Left ventricle myocardium inferior (tissue), 1 donor: ENCODE results near the gene PCID2. TPM values are rescaled to one million over a fixed set of nuclear protein-coding genes. Genes with fewer than 3 reads are reported as not detected.

Experiments used
- DNase-seq: peaks from one replicate; pipeline ENCODE4 v3.0.0-alpha.2; 2020
- H3K27ac ChIP-seq: fragments of 200-600 bp; replicated peaks from 2 replicates; pipeline ENCODE4 v1.8.0; 2021
- H3K27me3 ChIP-seq: fragments of 200-600 bp; 2 replicates; pipeline ENCODE4 v1.8.0; 2021; ENCODE audit warnings: low read depth
- H3K36me3 ChIP-seq: fragments of 200-600 bp; 2 replicates; pipeline ENCODE4 v1.8.0; 2021
- H3K4me1 ChIP-seq: fragments of 200-600 bp; 2 replicates; pipeline ENCODE4 v1.8.0; 2021
- H3K4me3 ChIP-seq: fragments of 200-600 bp; 2 replicates; pipeline ENCODE4 v1.8.0; 2021; ENCODE audit warnings: mild to moderate bottlenecking, moderate library complexity
- H3K9me3 ChIP-seq: fragments of 200-600 bp; replicated peaks from 2 replicates; pipeline ENCODE4 v1.8.0; 2021
- intact Hi-C: fragments of 100-400 bp; cut with micrococcal nuclease; formaldehyde crosslinking; loops from one replicate; pipeline ENCODE4 v1.11.0; 2022
- total RNA-seq: library from RNA; stranded (reverse); fragmentation: NEBNext Ultra II Directional; extraction: Animal tissue kit (Norgen Biotek cat#: 25700); gene quantifications from one replicate; pipeline ENCODE4 v1.2.1, GENCODE V29; 2021
- TF ChIP-seq, protein P1 (sequence below): fragments of 200-600 bp; IDR thresholded peaks from 2 replicates; pipeline ENCODE4 v1.8.0; 2021; ENCODE audit warnings: antibody characterized with exemption, mild to moderate bottlenecking, borderline replicate concordance
- donor health status: DM: no; HTN: yes; CAD: no; lungs with severe emphysema.

The PCID2 gene
- total RNA-seq, 1 donor from 2014 or later = 54.5 TPM

DNA sequence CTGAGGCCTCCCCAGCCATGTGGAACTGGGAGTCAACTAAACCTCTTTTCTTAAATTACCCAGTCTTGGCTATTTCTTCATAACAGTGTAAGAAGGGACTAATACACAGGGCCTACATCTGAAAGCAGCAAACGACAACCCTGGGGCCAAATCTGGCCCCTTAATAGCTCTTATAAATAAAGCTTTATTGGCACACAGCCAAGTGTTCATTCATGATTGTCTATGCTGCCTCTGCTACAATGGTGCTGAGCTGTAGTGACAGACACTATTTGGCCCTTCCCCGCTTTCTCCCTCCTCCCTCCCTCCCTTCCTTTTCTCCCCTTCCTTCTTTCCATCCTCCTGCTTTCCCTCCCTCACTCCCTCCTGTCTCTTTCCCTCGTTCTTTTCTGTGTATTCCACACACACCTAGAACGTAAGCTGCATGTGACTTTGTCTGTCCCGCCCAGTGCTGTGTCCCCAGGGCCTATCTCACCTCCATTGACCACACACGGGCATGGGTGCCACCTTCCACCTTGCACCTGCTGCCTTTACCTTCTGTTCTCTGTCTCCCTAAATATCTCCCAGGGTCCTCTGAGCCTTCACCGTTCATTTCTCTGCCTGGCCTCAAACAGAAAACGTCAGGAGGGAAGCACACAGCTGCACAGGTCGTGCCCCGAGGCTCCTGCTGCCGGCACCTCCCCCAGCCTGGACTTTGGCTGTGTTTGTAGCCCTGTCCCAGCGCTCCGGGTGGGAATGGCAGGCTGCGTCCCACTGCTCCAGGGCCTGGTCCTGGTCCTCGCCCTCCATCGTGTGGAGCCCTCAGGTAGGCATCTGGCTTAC, 50.3 kb downstream of the PCID2 start, which contains the start of gene PROZ:
Gene PROZ (plus strand): TSS at position 720 of the 819 bp plus-strand sequence. CDS start 13 bp downstream, at position 733.
- no peak within 1 kb of the TSS for H3K4me3 ChIP-seq
- H3K9me3 ChIP-seq = no peaks in the 10 kb centered on the region
- peaks cover 40% of the 10 kb centered on the region for H3K27me3 ChIP-seq
- H3K27ac ChIP-seq = no peak within 1 kb of the TSS
- DNase-seq = no peak
- no peaks in the 10 kb centered on the region for H3K36me3 ChIP-seq
- TF ChIP-seq, protein P1, sequence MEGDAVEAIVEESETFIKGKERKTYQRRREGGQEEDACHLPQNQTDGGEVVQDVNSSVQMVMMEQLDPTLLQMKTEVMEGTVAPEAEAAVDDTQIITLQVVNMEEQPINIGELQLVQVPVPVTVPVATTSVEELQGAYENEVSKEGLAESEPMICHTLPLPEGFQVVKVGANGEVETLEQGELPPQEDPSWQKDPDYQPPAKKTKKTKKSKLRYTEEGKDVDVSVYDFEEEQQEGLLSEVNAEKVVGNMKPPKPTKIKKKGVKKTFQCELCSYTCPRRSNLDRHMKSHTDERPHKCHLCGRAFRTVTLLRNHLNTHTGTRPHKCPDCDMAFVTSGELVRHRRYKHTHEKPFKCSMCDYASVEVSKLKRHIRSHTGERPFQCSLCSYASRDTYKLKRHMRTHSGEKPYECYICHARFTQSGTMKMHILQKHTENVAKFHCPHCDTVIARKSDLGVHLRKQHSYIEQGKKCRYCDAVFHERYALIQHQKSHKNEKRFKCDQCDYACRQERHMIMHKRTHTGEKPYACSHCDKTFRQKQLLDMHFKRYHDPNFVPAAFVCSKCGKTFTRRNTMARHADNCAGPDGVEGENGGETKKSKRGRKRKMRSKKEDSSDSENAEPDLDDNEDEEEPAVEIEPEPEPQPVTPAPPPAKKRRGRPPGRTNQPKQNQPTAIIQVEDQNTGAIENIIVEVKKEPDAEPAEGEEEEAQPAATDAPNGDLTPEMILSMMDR = no peak
- intact Hi-C loops = no loop called here
- H3K4me1 ChIP-seq = peaks cover 8% of the 10 kb centered on the region

DNA sequence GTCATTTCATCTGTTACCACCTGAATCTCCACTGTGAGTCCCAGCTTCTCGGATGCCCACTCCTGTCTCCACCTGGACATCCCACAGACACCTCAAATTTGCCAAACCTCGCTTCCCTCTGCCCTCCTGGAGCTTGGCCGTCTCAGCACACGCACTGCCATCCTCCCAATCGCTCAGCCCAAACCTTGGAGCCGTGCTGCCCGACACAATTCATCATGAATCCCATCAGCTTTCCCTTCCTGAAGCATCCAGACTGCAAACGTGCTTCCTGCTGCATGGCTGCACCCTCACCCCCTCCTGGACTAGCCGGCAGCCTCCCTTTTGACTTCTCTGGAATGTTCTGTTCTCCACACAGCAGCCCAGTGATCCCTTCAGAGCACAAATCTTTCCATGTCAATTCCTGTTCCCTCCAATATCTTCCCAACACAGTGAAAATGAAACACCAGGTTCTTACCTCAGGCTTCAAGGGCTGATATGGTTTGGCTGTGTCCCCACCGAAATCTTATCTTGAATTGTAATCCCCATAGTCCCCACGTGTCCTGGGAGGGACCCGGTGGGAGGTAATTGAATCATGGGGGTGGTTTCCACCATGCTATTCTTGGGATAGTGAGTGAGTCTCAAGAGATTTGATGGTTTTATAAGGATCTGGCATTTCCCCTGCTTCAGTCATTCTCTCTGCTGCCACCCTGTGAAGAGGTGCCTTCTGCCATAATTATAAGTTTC, 51.1 kb downstream of the PCID2 start:
- no peak for DNase-seq
- H3K27me3 ChIP-seq = peaks cover 34% of the 10 kb centered on the region
- H3K36me3 ChIP-seq = no peaks in the 10 kb centered on the region
- H3K9me3 ChIP-seq = no peaks in the 10 kb centered on the region
- H3K27ac ChIP-seq = no peak overlapping the region
- intact Hi-C loops = no loop called here
- H3K4me1 ChIP-seq = peaks cover 16% of the 10 kb centered on the region
- TF ChIP-seq, protein P1 = no peak
- H3K4me3 ChIP-seq = no peak overlapping the region

DNA sequence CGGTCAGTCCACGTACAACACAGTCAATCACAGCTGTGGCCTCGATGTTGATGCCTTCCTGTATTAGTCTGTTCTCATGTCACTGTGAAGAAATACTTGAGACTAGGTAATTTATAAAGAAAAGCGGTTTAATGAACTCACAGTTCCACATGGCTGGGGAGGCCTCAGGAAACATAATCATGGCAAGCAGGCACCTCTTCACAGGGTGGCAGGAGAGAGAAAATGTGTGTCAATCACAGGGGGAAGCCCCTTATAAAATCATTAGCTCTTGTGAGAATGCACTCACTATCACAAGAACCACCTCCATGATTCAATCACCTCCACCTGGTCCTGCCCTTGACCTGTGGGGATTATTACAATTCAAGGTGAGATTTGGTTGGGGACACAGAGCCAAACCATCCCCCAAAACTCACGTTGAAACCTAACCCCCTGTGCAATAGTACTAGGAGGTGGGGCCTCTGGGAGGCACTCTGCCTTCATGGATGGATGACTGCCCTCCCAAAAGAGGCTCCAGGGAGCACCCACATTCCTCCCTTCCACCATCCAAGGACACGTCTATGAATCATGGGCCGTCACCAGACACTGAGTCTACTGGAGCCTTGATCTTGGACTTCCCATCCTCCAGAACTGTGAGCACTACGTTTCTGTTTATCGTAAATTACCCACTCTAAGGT, 52.4 kb downstream of the PCID2 start:
- Histone ChIP-seq H3K27me3 (peaks cover 31% of the 10 kb centered on the region), H3K9me3 (no peaks in the 10 kb centered on the region), H3K36me3 (no peaks in the 10 kb centered on the region), H3K4me3 (no peak overlapping the region), H3K4me1 (peaks cover 23% of the 10 kb centered on the region), H3K27ac (no peak overlapping the region)
- intact Hi-C loops = loop anchor here (2.0 kb wide), 1 partner anchor 31 kb away; no protein-coding TSS in a partner anchor
- no peak for DNase-seq
- TF ChIP-seq, protein P1 = no peak

DNA sequence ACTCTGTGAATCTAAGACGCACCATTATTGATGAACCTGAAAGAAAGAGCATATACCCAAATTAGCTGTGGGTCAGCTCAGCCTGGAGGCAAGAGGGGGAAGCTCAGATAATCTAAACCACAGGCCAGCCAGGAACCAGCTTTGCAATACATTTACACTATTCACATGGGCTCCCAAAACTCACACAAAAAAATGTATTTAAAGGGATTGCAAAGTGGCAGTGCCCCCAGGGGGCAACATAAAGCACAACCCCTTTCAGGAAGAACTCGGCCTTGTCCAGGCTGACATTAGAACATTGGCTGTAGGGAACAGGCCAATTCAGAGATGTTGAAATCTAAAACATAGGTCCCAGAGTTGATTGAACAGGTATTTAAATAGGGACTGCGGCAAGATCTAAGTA, 53.3 kb downstream of the PCID2 start:
- TF ChIP-seq, protein P1 = no peak
- Histone ChIP-seq H3K4me3 (no peak overlapping the region), H3K27ac (no peak overlapping the region), H3K4me1 (peaks cover 23% of the 10 kb centered on the region), H3K27me3 (peaks cover 22% of the 10 kb centered on the region), H3K9me3 (no peaks in the 10 kb centered on the region), H3K36me3 (no peaks in the 10 kb centered on the region)
- intact Hi-C loops = loop anchor here (2.0 kb wide), 1 partner anchor 32 kb away; no protein-coding TSS in a partner anchor
- no peak for DNase-seq
